ENCODE data around the gene C6orf136.
A peak's percentile ranks its signal among the peaks of the same experiment; 100 is the strongest.

The C6orf136 gene

GRCh38 chr6:30686908-30687658 is 40.1 kb downstream of the C6orf136 start:
- DNase-seq (ENCODE audit: low spot score), result peak; percentile 50

DNA sequence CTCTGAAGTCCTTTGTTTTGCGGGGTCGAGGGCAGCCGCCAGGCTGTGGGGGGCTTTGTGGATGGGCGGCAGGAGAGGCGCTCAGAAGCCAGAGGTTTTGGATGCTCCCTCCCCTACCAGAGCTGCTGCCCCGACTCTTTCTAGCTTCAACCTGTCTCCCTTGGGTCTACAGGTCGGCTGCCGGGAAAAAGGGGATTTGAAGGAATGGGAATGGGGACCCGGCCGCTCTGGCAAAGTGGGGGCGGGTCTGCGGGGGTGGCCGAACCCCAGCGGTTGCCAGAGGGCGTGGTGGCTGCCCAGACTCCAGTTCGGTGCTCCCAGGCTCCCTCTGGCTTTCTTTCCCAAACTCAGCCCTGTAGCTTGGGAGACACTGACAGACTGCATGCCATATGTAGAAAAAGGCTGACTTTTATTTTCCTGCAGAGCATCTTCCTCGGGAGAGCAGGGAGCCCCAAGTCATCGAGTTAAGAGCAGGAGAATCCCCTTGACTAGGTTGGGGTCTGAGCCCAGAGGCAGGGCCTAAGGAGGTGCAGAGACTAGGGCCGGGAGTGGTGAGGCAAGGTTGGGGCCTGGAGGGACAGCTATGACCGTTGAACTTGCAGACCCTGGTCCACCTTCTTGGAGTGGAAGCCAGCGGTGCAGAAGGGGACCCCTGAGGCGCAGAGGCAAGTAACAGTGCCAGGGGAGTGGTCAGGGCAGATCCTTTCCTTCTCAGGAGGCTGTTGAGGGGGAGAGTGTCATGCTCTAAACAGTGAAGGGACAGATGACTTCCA is 40.9 kb downstream of the C6orf136 start:
- no peak for DNase-seq (ENCODE audit: low spot score)

- no peak for DNase-seq (ENCODE audit: low spot score)
These were observed 41.6 kb downstream of the C6orf136 start for GRCh38 chr6:30688569-30688968.

DNA sequence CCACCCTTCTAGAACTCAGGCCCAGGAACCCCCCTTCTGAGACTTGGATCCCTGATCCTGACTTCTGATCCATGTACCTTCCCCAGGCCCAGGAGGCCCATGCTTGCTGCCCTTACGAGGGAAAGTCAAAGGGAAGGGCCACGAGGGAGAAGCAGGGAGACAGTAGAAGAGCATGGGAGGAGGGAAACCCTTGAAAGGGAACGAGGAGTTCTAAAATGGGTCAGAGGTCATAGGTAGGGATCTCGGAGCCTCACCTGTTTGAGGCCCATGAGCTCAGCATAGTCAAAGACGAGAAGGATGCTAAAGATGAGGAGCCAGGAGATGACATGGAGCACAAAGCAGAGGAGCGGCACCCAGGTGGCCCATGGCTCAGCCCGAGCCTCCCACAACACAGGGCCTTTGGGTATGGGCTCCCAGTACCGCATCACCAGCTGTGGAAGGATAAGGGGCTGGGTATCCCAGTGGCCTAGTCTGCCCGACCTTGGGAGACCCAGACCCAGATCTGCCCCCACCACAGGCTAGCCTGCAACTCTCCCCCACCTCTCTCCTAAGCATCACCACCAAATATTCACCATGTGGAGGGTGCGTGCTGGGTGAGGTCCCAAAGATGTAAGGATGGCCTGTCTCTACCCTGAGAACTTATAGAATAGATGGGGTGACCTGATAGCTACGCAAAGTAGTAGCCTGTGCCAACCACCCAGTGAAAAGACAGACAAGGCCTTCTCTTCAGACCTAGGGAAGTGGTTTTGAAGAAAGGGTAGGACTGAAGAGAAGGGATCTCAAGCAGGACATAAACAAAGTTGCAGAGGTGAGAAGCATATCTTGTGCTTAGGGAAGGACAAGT is 42.3 kb downstream of the C6orf136 start:
- DNase-seq (ENCODE audit: low spot score), result no peak

DNA sequence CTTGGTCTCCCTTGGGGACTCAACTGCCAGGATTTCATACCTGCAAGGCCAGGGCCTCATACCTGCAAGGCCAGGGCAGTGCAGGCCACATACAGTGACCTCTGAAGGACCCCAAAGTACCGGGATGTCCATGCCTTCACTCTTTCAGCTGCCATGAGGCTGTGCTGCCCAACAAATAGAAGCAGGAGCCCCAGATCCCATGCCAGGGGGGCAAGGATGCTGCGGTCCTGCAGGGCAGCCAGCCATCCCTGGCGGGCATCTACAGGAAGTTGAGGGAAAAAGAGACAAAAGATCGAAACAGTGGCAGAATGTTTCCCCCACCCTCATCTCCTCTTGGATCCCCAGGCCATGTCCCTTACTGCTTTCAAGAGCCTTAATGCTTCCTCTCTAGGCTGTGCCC is 43.1 kb downstream of the C6orf136 start:
- no peak for DNase-seq (ENCODE audit: low spot score)

DNA sequence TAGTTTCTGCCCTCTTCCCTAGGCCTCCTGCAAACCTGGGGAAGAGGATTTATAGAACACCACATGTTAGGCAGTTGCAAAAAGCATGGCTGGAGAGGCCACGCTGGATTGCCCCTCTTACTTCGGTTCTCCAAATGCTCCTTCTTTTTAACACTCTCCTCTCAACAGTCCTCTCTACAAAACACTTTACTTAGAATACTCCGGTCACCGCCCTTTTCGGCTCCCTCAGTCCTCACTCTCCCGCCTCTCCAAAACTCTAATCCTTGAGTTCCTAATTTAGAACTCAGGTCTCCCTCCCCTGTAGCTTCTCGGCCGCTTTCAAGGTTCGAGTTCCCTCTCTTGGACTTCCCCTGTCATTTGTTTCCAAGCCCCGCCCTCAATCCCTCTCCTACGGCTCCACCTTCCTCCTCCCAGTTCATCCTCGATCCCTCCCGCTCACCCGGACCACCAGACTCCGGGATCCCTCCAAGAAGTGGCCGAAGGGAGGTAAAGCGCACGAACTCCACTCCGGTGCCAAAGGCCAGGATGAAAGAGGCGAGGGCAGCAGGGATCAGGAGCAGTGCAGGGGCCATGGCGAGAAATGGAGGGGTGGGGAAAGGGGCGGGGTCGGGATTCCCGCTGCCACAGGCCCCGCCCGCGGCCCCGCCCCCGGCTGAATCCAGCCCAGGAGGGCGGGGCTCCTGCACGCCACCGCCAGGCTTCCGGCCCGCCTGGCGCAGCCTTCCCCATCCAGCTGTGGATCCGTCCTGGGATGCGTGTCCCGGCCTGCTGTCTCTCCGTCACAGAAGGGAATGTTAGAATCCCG is 43.7 kb downstream of the C6orf136 start, which contains the start of gene NRM:
TSS of gene NRM (minus strand) at position 582 of the 805 bp plus-strand sequence. CDS start at position 572, 10 bp downstream.
- peak; percentile 84 for DNase-seq (ENCODE audit: low spot score)

DNA sequence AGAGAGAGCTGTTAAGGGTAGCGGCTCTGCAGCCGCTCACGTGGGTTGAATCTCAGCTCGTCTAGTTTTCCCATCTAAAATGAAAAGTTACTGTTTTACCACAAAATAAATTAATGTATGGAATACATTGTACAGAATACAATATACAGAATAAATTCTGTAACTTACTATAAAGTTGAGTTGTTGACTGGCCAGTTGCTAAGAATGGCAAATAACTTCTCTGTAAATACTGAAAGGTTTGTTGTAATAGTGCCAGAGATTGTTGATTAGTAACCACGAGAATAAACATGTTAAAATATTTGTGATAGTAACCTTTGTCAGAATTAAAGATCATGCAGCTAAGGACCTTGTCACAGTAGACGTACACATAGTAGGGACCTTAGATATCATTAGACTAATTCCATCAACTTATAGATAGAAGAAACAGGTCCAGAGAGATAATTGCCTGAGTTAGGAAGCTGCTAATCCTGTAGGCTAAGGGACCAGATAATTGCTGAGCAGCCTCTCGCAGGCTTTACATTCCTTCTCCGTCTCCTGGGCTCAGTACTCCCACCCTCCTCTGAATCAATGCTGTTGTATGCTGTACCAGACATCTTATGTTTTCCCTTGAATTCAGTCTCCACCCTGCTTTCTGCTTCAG is 44.4 kb downstream of the C6orf136 start:
- no peak for DNase-seq (ENCODE audit: low spot score)

DNA sequence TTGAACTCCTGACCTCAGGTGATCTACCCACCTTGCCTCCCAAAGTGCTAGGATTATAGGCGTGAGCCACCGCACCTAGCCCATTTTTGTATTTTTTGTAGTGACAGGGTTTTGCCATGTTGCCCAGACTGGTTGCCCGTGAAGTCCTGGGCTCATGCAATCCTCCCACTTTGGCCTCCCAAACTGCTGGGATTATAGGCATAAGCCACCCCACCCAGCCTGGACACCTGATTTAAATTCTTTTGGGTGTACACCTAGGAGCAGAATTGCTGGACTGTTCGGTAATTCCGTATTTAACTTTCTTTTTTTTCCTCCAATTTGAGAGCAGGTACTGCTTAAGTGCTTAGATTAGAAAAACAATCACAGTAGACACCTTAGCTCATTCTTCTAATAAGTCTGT is 49.5 kb downstream of the C6orf136 start:
- no peak for DNase-seq (ENCODE audit: low spot score)

GRCh38 chr6:30700340-30700739 is 53.4 kb downstream of the C6orf136 start:
- no peak for DNase-seq (ENCODE audit: low spot score)

Measured in pons (tissue), 1 donor.